ENCODE data around the gene ASB5. TPM values are rescaled to one million over a fixed set of nuclear protein-coding genes. Genes with fewer than 3 reads are reported as not detected.

The ASB5 gene
- total and polyA plus RNA-seq, 2 donors from 2014 or later: 0.25 to 0.37 TPM

DNA sequence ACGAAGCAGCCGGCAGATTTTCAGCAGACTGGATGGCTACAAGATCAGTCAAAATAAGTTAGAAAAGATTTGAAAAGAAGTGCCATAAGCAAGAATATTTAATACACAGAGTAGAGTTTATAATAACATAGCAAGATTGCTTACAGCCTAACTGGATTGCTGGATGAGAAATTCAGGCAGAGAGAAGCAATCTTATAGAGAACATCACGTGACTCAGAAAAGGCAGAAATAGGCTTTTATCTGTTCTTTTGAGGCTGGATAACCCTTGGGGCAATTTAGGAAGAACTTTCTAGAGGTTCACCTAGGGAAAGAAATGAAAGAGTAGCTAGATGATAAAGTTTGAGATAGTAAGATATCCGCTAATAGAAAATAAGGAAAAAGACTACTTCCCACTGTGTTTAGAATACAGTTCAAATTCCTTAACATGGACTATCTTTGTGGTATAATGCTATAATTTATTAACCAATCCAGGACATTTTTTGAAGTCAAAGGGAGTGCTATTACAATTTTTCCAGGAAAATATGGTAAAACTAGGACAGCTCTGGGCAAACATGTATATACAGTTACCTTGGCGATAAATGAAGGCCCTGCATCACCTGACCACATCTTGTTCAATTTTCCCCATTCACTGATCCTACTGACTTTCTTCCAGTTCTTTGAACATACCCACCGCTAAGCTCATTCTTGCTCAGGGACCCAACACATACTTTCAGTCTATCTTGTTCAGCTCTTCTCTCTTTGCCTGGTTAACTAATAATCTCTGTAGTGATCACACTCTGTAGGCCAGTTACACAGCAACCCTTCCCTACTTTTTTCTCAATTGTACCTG is 38.0 kb upstream of the ASB5 start:
- DNase-seq (no peak), FAIRE-seq (no peak)
- no peaks in the 10 kb centered on the region for H3K27me3 ChIP-seq (ENCODE audit: control insufficient read depth, insufficient read depth, low read length)
- no peak overlapping the region for H3K9ac ChIP-seq (ENCODE audit: low read length in 3 of 3)
- no peaks in the 10 kb centered on the region for H3K36me3 ChIP-seq (ENCODE audit: control insufficient read depth in 2 of 3, insufficient read depth in 3 of 3, low read length in 3 of 3)
- peak overlapping the region; percentile 69 to 75 for H3K27ac ChIP-seq (ENCODE audit: low read depth in 2 of 2, low read length in 2 of 2)
- peaks cover 0 to 8% (median 7%) of the 10 kb centered on the region in 3 donors for H3K4me1 ChIP-seq (ENCODE audit: control insufficient read depth in 2 of 3, insufficient read depth in 2 of 3, low read depth in 1 of 3, low read length in 3 of 3)
- H3K9me3 ChIP-seq (ENCODE audit: control insufficient read depth in 2 of 3, insufficient read depth in 1 of 3, low read length in 3 of 3): no peaks in the 10 kb centered on the region
- TF ChIP-seq, protein P1, sequence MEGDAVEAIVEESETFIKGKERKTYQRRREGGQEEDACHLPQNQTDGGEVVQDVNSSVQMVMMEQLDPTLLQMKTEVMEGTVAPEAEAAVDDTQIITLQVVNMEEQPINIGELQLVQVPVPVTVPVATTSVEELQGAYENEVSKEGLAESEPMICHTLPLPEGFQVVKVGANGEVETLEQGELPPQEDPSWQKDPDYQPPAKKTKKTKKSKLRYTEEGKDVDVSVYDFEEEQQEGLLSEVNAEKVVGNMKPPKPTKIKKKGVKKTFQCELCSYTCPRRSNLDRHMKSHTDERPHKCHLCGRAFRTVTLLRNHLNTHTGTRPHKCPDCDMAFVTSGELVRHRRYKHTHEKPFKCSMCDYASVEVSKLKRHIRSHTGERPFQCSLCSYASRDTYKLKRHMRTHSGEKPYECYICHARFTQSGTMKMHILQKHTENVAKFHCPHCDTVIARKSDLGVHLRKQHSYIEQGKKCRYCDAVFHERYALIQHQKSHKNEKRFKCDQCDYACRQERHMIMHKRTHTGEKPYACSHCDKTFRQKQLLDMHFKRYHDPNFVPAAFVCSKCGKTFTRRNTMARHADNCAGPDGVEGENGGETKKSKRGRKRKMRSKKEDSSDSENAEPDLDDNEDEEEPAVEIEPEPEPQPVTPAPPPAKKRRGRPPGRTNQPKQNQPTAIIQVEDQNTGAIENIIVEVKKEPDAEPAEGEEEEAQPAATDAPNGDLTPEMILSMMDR (IDR thresholded peaks at IDR 0.05; ENCODE audit: borderline replicate concordance, extremely low read depth, insufficient read depth): no peak
- H3K4me3 ChIP-seq (ENCODE audit: low read length in 3 of 3): peak overlapping the region in 1 of 3 donors; percentile 14
- intact Hi-C loops (cut with DNase I): no loop called here

DNA sequence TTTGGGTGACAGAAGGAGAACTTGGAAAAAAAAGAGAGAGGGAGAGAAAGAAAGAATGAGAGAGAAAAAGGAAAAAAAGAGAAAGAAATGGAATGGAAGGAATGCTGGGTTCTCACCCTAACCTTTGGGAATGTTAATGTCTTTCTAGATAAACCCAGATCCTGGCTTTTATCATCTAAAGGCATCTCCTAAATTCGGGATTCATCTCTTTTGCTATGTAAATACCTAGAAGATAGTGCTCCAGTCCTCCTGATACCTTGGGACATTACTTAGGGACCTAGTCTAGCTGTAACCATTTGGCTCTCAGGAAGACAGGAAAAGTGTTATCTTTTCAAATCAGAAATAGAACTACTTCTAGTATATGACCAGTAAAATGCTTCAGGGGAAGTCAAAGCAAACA is 34.9 kb upstream of the ASB5 start:
- Histone ChIP-seq H3K4me3 (ENCODE audit: low read length in 3 of 3) (no peak overlapping the region), H3K27me3 (ENCODE audit: control insufficient read depth, insufficient read depth, low read length) (no peaks in the 10 kb centered on the region), H3K9me3 (ENCODE audit: control insufficient read depth in 2 of 3, insufficient read depth in 1 of 3, low read length in 3 of 3) (no peaks in the 10 kb centered on the region), H3K27ac (ENCODE audit: low read depth in 2 of 2, low read length in 2 of 2) (no peak overlapping the region), H3K36me3 (ENCODE audit: control insufficient read depth in 2 of 3, insufficient read depth in 3 of 3, low read length in 3 of 3) (no peaks in the 10 kb centered on the region), H3K4me1 (ENCODE audit: control insufficient read depth in 2 of 3, insufficient read depth in 2 of 3, low read depth in 1 of 3, low read length in 3 of 3) (peaks cover 0 to 8% (median 7%) of the 10 kb centered on the region in 3 donors), H3K9ac (ENCODE audit: low read length in 3 of 3) (no peak overlapping the region)
- DNase-seq (no peak), FAIRE-seq (no peak)
- TF ChIP-seq, protein P1 (IDR thresholded peaks at IDR 0.05; ENCODE audit: borderline replicate concordance, extremely low read depth, insufficient read depth): no peak
- intact Hi-C loops (cut with DNase I): no loop called here

DNA sequence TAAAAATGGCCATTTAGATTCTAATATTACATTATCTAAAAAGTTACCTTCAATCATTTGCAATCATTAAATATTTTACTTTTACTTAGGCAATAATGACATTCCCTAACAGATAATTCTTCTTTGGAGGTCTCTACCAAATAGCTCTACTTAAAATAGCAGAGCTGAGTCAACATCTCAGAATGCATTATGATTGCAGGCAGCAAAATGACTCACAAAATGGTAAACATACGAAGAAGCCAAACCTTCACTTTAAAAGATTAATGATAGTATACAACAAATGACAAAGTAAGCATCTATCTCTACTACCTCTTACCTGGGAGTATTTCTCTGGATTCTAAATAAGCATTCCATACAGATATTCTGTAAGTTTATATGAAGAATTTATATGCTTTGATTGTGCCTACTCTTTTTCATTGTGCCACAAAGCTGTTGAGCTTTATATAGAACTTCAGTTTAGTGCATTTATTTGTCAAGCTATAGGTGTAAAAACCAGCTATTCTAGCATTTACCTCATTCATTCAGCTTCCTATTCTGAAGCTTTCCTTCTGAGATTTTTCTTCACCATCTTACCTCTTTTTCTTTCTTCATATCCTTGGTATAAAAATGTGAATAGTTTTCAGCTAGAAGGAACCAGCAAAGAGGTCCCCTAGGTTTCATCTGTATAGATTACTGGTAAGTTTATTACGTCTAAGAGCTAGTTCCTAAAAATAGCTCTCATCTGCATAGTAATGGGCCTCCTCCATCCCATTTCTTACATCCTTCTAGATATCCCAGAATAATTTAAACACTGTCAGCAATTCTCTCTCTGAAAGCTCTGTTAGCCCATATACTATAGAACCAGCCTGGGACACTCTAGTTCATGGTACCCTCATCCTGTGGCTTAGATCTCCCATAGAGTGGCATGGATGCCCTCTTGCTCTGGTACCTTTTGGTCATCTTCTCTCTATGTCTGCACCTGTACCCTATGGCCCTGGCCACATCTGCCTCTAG is 33.6 kb upstream of the ASB5 start:
- no peak overlapping the region for H3K9ac ChIP-seq (ENCODE audit: low read length in 3 of 3)
- H3K27ac ChIP-seq (ENCODE audit: low read depth in 2 of 2, low read length in 2 of 2): no peak overlapping the region
- no peak overlapping the region for H3K4me3 ChIP-seq (ENCODE audit: low read length in 3 of 3)
- H3K36me3 ChIP-seq (ENCODE audit: control insufficient read depth in 2 of 3, insufficient read depth in 3 of 3, low read length in 3 of 3): no peaks in the 10 kb centered on the region
- H3K9me3 ChIP-seq (ENCODE audit: control insufficient read depth in 2 of 3, insufficient read depth in 1 of 3, low read length in 3 of 3): no peaks in the 10 kb centered on the region
- TF ChIP-seq, protein P1 (IDR thresholded peaks at IDR 0.05; ENCODE audit: borderline replicate concordance, extremely low read depth, insufficient read depth): no peak
- peaks cover 0 to 2% (median 0%) of the 10 kb centered on the region in 3 donors for H3K4me1 ChIP-seq (ENCODE audit: control insufficient read depth in 2 of 3, insufficient read depth in 2 of 3, low read depth in 1 of 3, low read length in 3 of 3)
- intact Hi-C loops (cut with DNase I): no loop called here
- DNase-seq: no peak
- no peak for FAIRE-seq
- H3K27me3 ChIP-seq (ENCODE audit: control insufficient read depth, insufficient read depth, low read length): no peaks in the 10 kb centered on the region

Data from kidney (tissue), 14 donors.